GM18951 (cell line): ENCODE data around the gene GRIP2.

ENCODE experiments used
- POLR2A ChIP-seq: IDR thresholded peaks from 4 replicates; pipeline ENCODE4 v1.6.1; 2011; ENCODE audit warnings: mild to moderate bottlenecking; ENCODE audit not compliant: insufficient read length, insufficient read depth; ENCODE audit errors: extremely low read depth
- in situ Hi-C: fragments of 300-500 bp; cut with MboI; formaldehyde crosslinking; loops from one replicate; pipeline ENCODE4 v1.12.0; 2022; ENCODE audit warnings: low sequenced_read_pairs, mixed read lengths, inconsistent platforms; ENCODE audit not compliant: unreplicated experiment

The GRIP2 gene

DNA sequence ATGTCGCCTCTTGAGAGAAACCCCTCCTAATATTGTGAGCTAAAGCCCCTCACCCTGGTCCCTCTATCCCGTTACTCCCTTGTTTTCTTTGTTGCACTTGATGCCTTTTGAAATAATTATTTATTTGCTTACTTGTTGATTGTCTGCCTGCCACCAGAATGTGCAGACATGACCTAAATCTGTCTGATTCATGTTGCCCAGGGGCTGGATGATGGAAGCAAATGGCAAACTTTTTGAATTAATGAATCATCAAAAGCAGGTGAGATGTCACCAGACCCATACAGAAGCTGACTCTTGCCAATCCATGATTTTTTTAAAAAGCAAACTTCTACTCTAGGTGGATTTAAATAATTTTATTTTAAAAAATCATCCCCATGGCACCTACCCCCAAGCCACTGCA, 49.3 kb downstream of the GRIP2 start:
- TF ChIP-seq POLR2A, result no peak
- in situ Hi-C loops, result no loop called here

DNA sequence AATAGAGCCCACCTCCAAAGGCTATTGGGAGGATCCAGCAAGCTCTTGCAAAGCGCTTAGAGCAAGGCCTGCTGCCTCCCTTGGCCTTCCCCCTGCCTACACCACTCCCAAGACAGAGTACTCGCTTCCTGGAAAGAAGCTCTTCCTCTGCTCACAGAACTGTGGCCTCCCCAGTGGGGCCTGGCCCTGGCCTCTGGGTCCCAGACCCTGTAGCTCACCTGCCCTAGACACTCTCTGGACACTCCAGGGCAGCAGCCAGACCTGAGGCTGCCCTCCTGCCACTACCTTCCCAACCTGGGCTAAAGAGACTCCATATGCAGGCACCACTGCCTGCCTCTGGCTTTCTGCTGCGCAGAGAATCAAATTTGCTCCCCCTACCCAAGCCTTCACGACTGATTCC, 49.9 kb downstream of the GRIP2 start:
- no peak for TF ChIP-seq POLR2A
- in situ Hi-C loops, result no loop called here

DNA sequence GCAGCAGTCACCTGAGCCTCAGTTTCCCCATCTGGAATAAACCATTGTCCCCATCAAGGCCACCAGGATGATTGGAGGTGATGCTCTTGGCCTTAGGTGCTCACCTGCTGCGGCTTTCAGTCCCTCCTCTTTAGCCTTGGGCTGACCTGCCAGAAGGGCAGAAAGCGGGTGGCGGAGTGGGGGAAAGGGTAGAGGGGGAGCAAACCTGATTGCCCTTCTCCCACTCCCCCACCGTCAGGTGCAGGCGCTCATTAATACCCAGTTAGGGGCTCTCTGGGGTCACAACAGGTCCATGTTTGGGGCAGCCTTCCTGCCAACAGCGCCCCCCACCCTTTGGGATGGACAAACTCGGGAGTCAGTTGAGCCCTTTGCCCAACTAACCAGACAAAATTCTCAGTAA, 50.5 kb downstream of the GRIP2 start:
- TF ChIP-seq POLR2A, result no peak
- in situ Hi-C loops, result no loop called here

DNA sequence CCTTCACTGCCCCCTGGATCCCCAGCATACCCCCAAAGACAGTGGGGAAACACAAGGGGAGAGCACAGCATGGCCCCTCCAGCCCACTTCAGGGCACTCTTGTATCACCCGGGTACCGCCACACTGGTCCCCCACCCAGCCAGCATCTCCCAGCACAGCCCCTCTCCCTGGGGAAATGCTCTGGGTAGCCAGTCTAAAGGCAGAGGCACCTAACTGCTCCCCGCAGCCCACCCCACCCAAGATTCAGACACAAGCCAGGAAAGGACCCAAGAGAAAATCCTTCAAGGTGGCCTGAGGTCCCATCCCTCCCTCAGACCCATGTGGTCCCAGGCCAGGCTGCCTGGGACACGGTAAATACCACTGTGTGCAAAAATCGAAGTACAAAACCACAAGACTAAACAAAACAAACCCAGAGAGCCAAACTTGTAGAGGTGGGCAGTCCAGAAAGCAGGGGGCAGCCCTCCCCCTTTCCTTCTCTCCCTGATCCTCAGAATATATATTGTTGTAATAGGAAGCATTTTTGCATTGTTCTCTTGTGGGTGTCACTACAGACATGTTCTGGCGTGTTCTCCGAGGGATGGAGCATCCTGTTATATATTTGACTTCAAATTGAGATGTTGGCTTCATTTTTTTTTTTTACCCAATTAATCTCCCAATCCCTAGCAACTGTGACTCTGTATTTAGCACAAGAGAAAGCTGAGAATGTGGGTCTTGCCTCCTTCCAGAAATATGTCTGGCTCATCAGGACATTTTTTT, 51.7 kb downstream of the GRIP2 start:
- in situ Hi-C loops, result no loop called here
- TF ChIP-seq POLR2A, result no peak

DNA sequence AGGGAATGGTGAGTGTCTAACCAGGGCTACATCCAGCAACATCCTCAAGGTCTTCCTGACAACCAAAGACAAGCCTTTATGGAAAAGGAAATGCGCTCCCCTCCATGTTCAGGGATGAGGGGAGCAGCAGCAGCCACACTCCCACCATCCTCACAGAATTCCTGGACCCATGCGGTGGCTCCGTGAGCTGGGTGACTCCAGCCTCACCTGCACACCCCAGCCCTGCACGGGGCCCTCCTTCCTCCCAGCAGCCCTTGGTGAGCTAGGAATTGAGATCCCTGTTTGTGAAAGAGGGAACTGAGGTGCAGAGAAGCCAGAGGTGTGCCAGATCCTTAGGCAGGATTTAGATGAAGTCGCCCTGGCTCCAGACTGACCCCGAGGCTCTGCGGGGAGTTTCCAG, 52.3 kb downstream of the GRIP2 start:
- no peak for TF ChIP-seq POLR2A
- in situ Hi-C loops, result no loop called here

DNA sequence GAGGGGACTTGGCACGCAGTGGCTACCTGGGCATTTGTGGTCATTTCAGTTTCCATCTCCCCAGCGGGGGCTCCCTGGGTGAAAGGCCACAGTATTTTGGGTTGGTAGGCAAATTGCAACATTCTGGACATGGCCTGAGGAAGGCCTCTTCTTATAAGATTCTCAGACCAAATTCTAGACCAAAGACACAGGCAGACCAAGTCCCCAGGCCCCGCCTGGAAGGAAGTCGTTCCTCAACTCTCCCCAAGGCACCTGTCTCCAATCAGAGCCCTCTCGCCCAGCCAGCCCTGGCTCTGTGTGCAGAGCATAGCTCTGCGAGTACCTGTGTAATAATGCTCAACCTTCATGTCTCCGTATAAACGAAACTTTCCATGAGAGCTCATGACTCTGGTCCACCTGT, 53.1 kb downstream of the GRIP2 start:
- no peak for TF ChIP-seq POLR2A
- in situ Hi-C loops, result no loop called here

DNA sequence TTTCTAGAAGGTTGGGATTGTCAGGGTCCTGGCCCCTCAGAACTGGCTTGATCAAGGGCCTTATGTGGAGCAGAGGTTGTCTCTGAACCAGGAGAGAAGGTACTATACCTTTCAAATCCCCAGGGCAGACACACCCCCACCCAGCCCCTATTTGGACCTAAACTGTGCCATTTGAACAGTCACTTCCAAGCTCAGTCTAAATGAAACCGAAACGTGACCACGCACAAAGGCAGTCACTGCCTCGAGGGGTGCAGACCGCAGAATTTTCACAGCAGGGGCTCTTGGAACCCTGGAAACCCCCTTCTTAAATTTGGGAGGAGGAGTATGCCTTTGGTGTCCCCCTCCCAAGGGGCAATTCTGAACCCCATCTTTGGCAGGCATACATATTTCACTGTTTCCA, 53.7 kb downstream of the GRIP2 start:
- in situ Hi-C loops, result no loop called here
- TF ChIP-seq POLR2A, result no peak

DNA sequence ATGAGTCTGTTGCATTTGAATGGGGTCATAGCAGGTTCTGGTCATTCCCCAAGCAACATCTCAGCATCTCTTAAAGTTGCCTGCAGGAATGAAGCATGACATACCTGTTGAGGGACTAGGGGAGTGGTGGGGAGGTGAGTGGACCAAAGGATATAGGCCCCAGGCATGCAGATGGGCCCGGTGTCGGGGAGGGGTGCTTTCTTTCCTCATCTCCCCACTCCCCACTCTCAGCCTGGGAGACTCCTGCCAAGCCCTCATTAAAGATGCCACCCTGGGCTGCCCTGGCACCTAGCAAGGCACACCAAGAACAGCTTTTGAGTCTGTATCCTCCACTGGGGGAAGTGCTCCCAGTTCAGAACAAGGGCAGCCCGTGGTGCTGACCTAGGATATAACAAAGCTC, 54.2 kb downstream of the GRIP2 start:
- no peak for TF ChIP-seq POLR2A
- in situ Hi-C loops, result no loop called here

DNA sequence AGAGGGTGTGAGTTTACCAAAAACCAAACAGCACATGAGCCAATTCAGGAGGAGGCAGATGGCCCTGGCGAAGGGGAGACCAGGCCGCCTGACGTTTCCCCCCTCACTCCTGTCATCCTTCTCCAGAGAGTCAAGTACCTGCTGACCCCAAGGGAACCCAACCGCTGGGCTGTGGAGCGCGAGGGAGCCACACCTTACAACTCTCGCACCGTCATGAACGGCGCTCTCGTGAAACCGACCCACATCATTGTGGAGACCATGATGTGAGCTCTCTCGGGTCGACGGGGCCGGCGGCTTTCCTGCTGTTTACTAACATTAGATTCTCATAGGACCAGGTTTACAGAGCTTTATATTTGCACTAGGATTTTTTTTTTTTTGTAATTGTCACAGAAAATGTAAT, 55.4 kb downstream of the GRIP2 start:
- in situ Hi-C loops, result no loop called here
- no peak for TF ChIP-seq POLR2A

DNA sequence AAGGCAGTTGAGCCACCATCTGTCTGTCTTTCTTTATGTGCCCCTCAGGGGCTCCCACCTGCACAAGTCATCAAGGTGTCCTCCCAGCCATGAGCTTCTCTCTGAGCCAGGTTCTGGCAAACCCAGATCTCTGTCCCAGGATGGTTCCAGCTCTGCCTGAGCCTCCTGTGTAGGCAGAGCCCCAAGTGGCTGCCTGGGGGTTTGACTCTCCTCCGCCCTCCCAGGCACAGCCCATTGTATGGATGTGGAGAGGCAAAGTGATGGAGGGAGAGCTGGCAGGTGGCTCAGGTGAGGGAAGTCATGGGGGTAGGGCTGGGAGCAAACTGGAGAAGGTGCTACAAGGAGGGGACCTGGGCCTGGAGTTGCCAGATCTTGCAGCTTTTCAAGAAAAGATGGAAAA, 56.9 kb downstream of the GRIP2 start:
- in situ Hi-C loops, result no loop called here

DNA sequence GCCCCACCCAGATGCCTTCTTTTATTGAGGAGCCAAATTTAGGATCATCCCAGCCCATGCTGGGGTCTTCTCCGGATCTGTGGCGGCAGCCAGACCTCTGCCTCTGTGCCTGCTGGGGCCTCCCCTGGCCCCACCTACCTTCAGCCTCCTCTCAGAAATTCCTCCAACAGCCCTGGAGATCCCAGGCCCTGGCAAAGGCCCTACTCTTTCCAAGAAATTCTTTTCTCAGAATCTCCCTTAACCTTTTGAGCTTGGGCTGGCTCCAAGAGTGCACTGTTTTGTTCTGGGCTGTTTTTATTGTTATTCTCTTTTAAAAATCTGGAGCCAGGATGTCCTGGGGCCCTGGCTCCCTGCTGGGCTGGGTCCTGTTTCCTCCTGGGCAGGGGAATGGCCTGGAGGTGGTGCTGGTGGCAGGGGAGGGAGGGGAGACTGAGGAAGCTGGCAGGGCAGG, 57.8 kb downstream of the GRIP2 start:
- in situ Hi-C loops, result no loop called here
- TF ChIP-seq POLR2A, result no peak

More for the DNA sequence above, 56.9 kb downstream of the GRIP2 start:
- no peak for TF ChIP-seq POLR2A

DNA sequence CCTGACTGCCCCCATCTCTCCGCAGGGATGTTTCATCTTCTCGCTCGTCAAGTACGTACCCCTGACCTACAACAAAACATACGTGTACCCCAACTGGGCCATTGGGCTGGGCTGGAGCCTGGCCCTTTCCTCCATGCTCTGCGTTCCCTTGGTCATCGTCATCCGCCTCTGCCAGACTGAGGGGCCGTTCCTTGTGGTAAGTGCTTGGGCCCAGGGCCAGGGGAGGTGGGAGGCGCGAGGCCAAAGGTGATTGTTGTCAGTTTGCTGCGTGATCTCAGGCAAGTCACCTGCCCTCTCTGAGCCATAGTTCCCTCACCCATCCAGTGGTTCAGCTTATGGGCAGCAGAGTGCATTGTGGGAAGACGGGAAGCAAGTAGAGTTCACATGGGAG, 58.5 kb downstream of the GRIP2 start:
- in situ Hi-C loops, result no loop called here
- TF ChIP-seq POLR2A, result no peak

DNA sequence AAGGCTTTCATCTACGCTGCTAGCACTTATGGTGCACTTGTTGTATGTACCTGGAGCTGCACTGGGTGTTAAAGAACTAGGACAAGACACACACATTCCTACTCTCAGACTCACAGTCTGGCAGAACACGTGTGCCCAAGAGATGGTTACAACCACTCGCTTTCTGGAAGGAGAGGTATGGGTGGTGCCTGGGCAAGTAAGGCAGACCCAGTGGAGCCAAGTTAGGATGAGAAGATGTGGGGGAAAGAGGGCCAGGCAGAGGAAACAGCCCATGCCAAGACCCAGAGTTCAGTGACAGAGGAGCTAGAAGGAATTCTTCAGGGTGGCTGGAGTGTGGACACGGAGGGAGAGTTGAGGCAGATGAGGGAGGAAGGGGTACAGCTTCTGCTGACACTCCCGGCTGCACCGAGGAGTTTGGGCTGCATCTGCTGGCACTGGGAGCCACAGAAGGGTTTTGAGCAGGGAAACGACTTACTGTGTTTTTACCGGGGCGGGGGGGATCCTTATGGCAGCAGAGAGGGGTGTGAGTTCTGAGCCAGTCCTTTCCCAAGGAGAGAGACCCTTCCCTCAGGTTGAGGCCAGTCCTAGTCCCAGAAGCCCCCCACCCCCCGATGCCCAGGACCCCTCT, 59.0 kb downstream of the GRIP2 start:
- in situ Hi-C loops, result no loop called here

DNA sequence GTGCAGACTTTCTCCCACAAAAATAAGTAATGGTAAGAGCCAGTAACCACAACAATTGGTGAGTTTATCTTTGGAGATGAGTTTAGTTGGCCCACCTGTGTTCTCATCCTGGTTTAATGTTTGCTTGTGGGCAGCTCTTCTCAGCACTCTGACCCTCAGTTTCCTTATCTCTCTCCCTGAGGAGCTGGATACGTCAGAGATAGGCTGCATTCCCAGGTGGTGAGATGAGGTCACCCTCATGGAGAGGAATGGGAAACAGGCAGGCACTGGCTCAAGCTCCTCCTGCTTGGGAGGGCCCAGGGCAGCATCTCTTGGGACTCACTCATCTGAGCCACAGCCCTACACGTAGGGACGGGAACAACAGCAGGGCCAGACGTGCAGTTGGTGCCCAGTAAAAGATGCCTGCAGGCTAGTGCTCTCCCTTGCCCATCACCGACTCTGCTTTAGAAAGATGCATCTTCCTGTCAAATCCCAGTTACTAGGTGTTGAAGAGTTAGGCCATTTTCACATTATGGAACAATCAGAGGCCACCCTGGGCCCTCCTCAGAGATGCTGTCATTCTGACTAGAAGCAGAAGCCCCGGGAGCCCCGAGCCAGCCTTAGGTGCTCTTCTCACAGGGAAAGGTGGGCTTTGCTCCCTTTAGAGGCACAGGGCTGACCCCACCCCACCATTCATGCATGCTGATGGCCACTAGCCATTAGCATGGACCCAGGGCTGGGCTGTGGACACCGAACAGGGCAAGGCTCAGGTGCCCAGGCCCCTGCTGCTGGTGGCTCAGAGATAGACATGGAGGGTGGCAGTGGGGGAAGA, 59.7 kb downstream of the GRIP2 start:
- in situ Hi-C loops, result no loop called here
- no peak for TF ChIP-seq POLR2A

More for the DNA sequence above, 59.0 kb downstream of the GRIP2 start:
- TF ChIP-seq POLR2A, result no peak

DNA sequence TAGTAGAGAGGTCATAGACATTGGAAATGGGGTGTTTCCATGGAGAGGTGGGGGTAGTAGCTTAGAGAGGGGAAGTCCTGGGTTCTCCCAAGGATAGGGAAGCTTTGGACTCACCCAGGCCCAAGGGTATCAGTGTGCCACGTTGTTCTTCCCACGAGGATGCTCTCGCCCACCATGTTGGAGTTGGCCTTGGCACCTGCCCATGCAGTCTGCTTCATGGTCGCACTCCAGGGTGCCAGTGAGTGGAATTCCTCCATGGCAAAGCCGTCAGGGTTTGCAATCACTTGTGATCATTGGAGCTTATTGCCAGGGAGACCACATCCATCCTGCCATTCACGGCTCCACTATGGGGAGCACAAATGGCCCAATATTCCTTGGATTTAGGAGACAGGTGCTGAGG, 60.6 kb downstream of the GRIP2 start:
- in situ Hi-C loops, result no loop called here

More for the DNA sequence above, 60.6 kb downstream of the GRIP2 start:
- no peak for TF ChIP-seq POLR2A
